ENCODE data around the gene ING5.

The ING5 gene

GRCh38 chr2:241776336-241777169 is 74.7 kb downstream of the ING5 start, which contains the start of gene GAL3ST2:
Gene GAL3ST2 (plus strand): TSS chr2:241776822. CDS start chr2:241776956, 134 bp downstream.
- no peak for DNase-seq (ENCODE audit: low read depth in 2 of 2)

- DNase-seq (ENCODE audit: low read depth in 2 of 2): no peak
Measured at GRCh38 chr2:241777170-241777685, 75.4 kb downstream of the ING5 start.

- DNase-seq (ENCODE audit: low read depth in 2 of 2): no peak
Measured at GRCh38 chr2:241777686-241778627, 76.1 kb downstream of the ING5 start.

Data from stimulated activated CD8-positive, alpha-beta memory T cell treated with anti-CD3 and anti-CD28 coated beads, Interleukin-2, amount 100 ng/mL, for 1 hour (primary cell).